HAP-1 (cell line): ENCODE results near the gene PLA2G2A.
A peak's percentile ranks its signal among the peaks of the same experiment; 100 is the strongest.

Experiments
- DNase-seq, 2 experiments: peaks; one replicate each; pipeline ENCODE4 v3.0.0-alpha.2; 2016 to 2020; ENCODE audit warnings: low spot score in 2 of 2
- H3K27me3 ChIP-seq: fragments of 250-450 bp; sonication (Bioruptor Pico); 2 replicates; pipeline ENCODE4 v1.5.1; 2020; ENCODE audit warnings: low read depth, mild to moderate bottlenecking, moderate library complexity
- H3K36me3 ChIP-seq: fragments of 250-450 bp; sonication (Bioruptor Pico); replicated peaks from 2 replicates; pipeline ENCODE4 v1.5.1; 2020; ENCODE audit warnings: mild to moderate bottlenecking
- H3K4me1 ChIP-seq: fragments of 250-450 bp; sonication (Bioruptor Pico); 2 replicates; pipeline ENCODE4 v1.5.1; 2020; ENCODE audit warnings: mild to moderate bottlenecking
- H3K4me3 ChIP-seq: fragments of 250-450 bp; sonication (Bioruptor Pico); 2 replicates; pipeline ENCODE4 v1.5.1; 2020; ENCODE audit warnings: mild to moderate bottlenecking, moderate library complexity
- H3K9me3 ChIP-seq: fragments of 250-450 bp; sonication (Bioruptor Pico); 2 replicates; pipeline ENCODE4 v1.5.1; 2020; ENCODE audit warnings: mild to moderate bottlenecking, moderate library complexity
- in situ Hi-C: fragments of 300-500 bp; cut with MboI; formaldehyde crosslinking; loops from 3 replicates; pipeline ENCODE4 v1.14.3; 2020; ENCODE audit warnings: low sequenced_read_pairs, inconsistent platforms, mixed read lengths

Gene PLA2G2A

DNA sequence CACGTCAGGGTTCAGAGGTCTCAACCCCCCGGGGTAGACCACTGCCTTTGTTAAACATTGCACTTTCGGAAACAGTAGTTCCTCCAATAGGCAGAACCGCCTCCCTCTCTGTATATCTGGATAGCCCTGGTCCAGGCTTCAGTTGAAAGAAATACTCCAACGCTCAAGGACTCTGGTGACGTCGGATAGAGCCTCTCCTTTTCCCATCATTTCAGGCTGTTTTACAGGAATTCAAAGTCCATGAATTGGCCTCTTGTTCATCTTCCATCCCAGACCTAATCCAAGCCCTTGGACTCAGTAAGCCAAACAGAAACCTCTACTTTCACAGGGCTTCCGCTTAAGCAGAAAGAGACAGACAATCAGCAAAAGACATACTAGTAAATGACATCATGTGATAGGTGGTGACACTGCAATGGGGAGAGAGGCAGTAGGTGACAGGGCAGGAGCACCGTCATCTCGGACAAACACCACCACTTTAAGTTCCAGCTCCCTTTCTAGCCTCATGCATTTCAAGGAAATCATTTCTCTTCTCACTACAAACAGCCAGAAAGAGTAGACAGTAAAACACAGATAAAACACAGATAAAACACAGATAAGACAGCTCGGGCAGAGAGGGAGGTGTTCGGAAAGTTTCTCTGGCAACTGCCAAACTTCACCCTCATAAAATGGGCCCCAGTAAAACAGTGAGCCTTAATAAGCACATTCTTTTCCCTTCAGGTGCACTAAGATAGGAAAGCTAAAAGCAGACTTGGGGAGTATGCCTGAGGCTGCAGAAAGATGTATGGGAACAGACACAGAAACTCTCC lies 2.3 kb upstream of the PLA2G2A start:
- no peaks in the 10 kb centered on the region for H3K36me3 ChIP-seq
- H3K4me1 ChIP-seq, result no peaks in the 10 kb centered on the region
- H3K9me3 ChIP-seq, result no peaks in the 10 kb centered on the region
- no peak for DNase-seq
- H3K4me3 ChIP-seq, result no peak overlapping the region
- H3K27me3 ChIP-seq, result peaks cover 13% of the 10 kb centered on the region
- in situ Hi-C loops, result no loop called here

DNA sequence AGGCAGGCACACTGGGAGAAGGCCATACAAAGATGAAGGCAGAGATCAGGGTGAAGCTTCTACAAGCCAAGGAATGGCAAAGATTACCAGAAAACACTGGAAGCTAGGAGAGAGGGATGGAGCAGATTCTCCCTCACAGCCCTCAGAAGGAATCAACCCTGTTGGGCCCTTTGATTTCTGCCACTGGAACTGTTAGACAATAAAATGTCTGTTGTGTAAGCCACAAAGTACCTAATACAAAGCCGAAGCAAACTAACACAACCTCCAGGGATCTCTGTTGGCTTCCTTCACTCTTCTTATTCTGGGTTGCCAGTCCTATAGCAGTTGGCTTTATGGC lies 1.7 kb upstream of the PLA2G2A start:
- H3K4me1 ChIP-seq, result no peaks in the 10 kb centered on the region
- no peaks in the 10 kb centered on the region for H3K36me3 ChIP-seq
- in situ Hi-C loops, result no loop called here
- DNase-seq, result no peak
- H3K9me3 ChIP-seq, result no peaks in the 10 kb centered on the region
- H3K4me3 ChIP-seq, result no peak overlapping the region
- peaks cover 13% of the 10 kb centered on the region for H3K27me3 ChIP-seq

DNA sequence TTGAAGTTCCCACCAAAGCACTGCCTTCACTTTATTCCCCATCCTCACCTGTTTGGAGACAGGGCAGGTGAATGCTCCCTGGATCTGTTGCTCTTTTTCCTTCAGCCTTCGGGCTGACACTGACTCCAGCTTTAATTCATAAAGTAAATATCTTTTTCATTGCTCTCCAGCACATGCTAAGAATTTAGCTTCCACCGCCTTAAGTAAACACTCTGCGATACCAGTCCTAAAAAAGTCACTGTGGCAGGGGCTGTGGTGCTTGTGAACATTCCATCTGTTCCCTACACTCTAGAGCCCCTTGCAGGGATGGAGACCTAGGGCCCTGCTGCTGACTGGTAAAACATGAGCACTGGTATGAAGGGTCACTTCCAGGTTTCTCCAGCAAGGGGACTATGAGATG lies 896 bp upstream of the PLA2G2A start:
- DNase-seq, result no peak
- in situ Hi-C loops, result no loop called here

DNA sequence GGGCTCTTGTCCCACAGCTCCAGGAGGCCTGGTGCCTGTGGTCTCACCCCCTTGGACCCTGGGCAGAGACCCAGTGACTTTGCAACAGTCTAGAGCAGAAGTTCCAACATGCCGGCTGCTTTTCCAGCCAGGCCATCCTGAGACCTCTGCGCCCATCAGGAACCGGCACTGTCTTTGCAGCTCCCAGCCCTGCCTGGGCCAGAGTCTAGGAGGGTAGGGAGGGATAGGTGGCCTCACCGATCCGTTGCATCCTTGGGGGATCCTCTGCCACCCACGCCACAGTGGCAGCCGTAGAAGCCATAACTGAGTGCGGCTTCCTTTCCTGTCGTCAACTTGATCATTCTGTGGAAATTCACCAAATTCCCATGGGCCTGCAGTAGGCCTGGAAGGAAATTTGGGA lies 1.3 kb downstream of the PLA2G2A start:
- H3K36me3 ChIP-seq, result no peaks in the 10 kb centered on the region
- H3K4me1 ChIP-seq, result no peaks in the 10 kb centered on the region
- peaks cover 10% of the 10 kb centered on the region for H3K27me3 ChIP-seq
- in situ Hi-C loops, result no loop called here
- no peak for DNase-seq
- no peaks in the 10 kb centered on the region for H3K9me3 ChIP-seq
- no peak overlapping the region for H3K4me3 ChIP-seq

More for the DNA sequence above, 896 bp upstream of the PLA2G2A start:
- Histone ChIP-seq H3K9me3 (no peaks in the 10 kb centered on the region), H3K27me3 (peaks cover 13% of the 10 kb centered on the region), H3K4me1 (no peaks in the 10 kb centered on the region), H3K4me3 (no peak overlapping the region), H3K36me3 (no peaks in the 10 kb centered on the region)

DNA sequence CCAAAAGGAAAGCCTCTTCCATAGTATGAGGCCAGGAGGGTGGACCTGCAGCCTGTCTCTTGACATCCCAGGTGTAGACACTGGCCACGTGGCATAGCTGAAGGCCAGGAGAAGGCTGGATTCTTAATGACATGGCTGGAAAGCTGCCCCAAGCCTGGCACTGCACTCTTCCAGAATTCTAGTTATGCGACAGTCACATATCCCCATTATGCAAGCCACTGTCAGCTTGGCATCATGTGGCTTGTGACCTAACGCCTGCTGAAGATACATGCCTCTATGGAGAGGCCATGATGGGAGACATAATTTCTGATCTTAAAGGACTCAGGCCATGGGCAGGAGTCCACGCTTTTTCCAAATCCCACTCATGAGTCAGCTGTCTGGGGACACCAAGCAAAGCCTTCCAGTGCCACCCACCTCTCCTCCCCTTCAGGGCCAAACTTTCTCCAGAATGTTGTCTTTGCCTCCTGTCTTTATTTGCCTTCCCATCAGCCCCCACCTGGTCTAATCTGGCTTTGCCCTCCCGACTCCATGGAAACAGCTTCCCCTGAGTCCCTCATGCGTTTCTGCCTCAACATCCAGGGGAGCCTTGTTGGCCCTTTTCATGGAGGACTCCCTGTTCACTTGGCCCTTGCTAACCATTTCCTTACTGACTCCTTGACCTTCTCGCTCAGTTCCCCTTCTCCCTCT lies 3.0 kb downstream of the PLA2G2A start:
- Histone ChIP-seq H3K27me3 (peaks cover 9% of the 10 kb centered on the region), H3K9me3 (no peaks in the 10 kb centered on the region), H3K4me1 (no peaks in the 10 kb centered on the region), H3K36me3 (no peaks in the 10 kb centered on the region), H3K4me3 (no peak overlapping the region)
- in situ Hi-C loops, result no loop called here
- no peak for DNase-seq

DNA sequence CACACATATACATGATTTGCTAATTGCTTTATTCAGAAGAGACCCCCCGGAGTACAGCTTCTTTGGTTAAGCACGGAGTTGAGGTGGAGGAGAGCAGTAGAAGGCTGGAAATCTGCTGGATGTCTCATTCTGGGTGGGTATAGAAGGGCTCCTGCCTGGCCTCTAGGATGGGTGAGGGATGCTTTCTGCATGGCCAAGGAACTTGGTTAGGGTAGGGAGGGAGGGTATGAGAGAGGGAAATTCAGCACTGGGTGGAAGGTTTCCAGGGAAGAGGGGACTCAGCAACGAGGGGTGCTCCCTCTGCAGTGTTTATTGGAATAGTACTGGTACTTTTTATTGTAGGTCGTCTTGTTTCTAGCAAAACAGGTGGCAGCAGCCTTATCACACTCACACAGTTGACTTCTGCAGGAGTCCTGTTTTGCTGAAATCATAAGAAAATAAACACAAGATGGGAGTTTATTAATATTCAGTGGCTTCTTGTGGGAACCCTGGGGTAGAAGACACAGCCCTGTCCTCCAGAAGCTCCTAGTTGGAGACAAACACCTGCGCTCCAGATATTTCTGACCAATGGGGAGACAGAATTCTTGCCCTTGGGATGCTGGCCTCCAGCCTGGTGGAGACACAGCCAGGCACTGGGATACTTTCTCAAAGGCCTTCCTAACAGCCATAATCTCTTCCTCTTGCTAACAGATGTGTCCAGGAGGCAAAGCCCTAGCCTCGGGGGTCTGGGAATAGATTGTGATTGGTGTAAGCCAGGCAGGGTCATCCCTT lies 3.8 kb downstream of the PLA2G2A start:
- Histone ChIP-seq H3K4me1 (no peaks in the 10 kb centered on the region), H3K4me3 (no peak overlapping the region), H3K9me3 (no peaks in the 10 kb centered on the region), H3K36me3 (no peaks in the 10 kb centered on the region), H3K27me3 (peaks cover 1% of the 10 kb centered on the region; the same call in 1 of the 2 replicates)
- DNase-seq, result no peak
- in situ Hi-C loops, result no loop called here

DNA sequence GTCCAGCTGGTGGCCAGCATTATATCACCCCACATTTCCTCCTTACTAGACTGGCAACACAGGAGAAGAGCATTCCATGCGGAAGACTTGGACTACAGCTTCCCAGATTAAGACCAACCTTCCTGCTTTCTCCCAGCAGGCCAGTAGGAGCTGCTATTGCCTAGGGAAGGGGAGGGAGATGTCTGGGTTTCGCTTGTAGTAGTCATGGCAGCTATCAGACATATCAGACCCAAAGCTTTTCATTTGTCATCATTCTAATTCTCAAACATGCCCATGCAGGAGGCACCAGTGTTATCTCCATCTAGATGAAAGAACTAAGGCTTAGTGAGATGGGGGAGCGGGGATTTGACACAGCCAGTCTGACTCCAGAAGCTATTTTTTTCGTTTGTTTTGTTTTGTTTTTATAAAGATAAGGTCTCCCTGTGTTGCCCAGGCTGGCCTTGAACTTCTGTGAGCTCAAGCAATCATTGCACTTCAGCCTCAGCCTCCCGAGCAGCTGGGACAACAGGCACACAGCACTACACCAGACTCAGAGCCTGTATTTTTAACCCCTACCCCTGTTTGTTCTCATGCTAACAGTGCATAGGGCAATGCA lies 4.5 kb downstream of the PLA2G2A start:
- no peaks in the 10 kb centered on the region for H3K9me3 ChIP-seq
- in situ Hi-C loops, result no loop called here
- H3K4me1 ChIP-seq, result no peaks in the 10 kb centered on the region
- no peaks in the 10 kb centered on the region; the same call in 1 of the 2 replicates for H3K27me3 ChIP-seq
- no peaks in the 10 kb centered on the region for H3K36me3 ChIP-seq
- no peak overlapping the region for H3K4me3 ChIP-seq
- DNase-seq, result peak; percentile 37 to 55

DNA sequence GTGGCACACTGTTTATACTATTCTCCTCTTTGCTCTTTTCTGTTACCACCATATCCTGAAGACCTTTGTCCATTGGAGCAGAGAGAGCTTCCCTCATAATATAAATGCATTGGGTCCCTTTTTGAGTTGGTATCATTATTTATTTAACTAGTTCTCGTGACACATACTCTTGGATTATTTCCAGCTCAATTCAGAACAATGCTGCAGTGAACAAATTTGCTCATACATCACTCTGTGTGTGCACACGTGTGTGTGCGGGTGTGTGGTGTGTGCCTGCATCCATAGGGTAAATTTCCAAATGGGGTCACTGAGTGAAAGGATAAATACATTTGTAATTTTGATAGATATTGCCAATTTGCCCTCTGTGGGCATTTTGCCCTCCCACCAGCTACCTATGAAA lies 5.8 kb downstream of the PLA2G2A start:
- Histone ChIP-seq H3K36me3 (no peaks in the 10 kb centered on the region), H3K27me3 (no peaks in the 10 kb centered on the region; the same call in 1 of the 2 replicates), H3K4me1 (no peaks in the 10 kb centered on the region), H3K9me3 (no peaks in the 10 kb centered on the region), H3K4me3 (no peak overlapping the region)
- no peak for DNase-seq
- in situ Hi-C loops, result no loop called here

DNA sequence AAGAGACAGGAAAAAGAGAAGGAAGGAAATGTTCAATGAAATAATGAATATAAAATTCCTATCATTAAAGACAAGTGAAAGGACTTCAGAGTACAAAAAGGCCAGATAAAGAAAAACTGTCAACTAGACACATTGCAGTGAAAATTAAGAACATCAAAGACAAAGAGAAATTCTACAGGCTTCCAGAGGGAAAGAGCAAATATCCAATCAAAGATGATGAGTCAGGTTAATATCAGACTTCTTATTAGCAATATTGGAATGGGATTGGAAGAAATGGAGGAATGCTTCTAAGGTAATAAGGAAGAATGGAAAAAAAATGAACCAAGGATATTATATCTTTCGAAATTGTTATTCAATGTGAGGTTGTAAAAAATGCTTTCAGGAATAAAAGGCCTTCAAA lies 7.8 kb downstream of the PLA2G2A start:
- Histone ChIP-seq H3K9me3 (no peaks in the 10 kb centered on the region), H3K36me3 (no peaks in the 10 kb centered on the region), H3K27me3 (no peaks in the 10 kb centered on the region; the same call in 1 of the 2 replicates), H3K4me1 (no peaks in the 10 kb centered on the region), H3K4me3 (no peak overlapping the region)
- in situ Hi-C loops, result no loop called here
- DNase-seq, result no peak

DNA sequence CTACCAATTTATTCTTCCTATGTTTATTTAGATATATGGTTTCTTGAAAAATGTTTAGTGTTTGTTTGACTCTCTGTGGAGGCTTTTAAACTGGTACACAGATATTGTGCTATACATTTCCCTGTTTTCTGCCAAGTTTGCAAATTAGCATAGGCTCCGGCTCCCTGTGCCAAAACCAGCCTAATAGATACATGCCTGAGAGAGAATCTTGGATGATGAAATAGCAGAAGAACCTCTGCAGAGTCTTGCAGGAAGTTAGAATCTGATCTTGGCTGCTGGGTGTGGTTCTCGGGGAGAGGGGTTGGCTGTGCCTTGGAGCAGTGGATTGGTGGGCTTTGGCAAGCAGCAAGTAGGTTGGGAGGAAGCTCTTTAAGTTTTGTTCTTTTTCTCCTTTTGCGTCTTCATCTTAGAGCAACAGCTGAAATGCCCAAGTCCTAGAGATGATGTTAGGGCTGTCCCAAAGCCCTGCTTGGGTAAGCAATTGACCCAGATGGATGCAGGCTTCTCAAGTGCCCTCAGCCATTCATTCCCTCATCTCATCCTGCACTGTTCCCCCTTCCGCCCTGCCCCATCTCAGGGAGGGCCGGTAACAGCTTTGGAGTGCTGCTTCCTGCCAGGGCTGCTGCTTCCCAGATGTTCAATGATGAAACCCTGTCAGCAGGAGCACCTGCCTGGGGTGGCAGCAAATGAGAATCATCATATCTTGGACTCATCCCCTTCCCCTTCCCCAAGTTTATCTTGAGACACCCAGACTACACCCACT lies 9.3 kb downstream of the PLA2G2A start:
- no peaks in the 10 kb centered on the region; the same call in 1 of the 2 replicates for H3K27me3 ChIP-seq
- in situ Hi-C loops, result no loop called here
- DNase-seq, result no peak

DNA sequence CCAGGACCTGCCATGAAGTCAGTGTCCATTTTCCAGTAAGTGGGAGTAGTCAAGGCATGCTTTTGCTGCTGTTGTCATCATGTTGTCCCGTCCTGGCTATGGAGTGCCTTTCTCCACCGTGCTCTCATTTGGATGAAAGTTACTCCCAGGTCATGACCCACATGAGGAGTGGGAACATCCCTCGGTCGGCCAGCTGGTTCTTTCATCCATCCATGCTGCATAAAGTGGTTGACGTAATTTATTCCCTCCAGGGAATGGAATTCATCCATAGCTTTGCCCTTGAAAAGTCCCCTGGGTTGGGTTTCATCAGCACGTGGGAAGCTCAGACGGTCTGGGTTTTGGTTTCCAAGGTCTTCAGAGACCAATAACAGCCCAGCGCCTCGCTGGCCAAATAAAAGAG lies 11.6 kb downstream of the PLA2G2A start:
- Histone ChIP-seq H3K36me3 (no peaks in the 10 kb centered on the region), H3K27me3 (peaks cover 4% of the 10 kb centered on the region), H3K9me3 (no peaks in the 10 kb centered on the region), H3K4me1 (no peaks in the 10 kb centered on the region), H3K4me3 (no peak overlapping the region)
- in situ Hi-C loops, result no loop called here
- no peak for DNase-seq

More for the DNA sequence above, 9.3 kb downstream of the PLA2G2A start:
- Histone ChIP-seq H3K4me1 (no peaks in the 10 kb centered on the region), H3K36me3 (no peaks in the 10 kb centered on the region), H3K4me3 (no peak overlapping the region), H3K9me3 (no peaks in the 10 kb centered on the region)

DNA sequence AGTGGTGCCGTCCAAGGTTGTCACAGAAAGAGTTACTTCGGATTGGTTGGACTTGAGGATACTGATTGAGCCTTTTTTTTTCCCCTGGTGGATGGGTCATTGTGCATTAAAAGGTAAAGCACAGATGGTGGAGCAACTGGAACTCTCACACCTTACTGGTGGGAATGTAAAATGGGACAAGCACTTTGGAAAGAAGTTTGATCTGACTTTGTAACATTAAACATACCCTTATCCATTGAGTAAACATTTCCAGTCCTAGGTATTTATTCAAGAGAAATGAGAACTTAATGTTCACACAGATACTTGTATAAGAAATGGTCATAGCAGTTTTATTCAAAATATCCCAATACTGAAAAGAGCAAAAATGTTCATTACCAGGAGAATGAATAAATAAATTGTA lies 14.9 kb downstream of the PLA2G2A start:
- no peaks in the 10 kb centered on the region for H3K36me3 ChIP-seq
- H3K27me3 ChIP-seq, result peaks cover 4% of the 10 kb centered on the region; the same call in 1 of the 2 replicates
- in situ Hi-C loops, result no loop called here
- no peak overlapping the region for H3K4me3 ChIP-seq
- peaks cover 3% of the 10 kb centered on the region; the same call in 1 of the 2 replicates for H3K4me1 ChIP-seq
- no peak for DNase-seq
- no peaks in the 10 kb centered on the region for H3K9me3 ChIP-seq

DNA sequence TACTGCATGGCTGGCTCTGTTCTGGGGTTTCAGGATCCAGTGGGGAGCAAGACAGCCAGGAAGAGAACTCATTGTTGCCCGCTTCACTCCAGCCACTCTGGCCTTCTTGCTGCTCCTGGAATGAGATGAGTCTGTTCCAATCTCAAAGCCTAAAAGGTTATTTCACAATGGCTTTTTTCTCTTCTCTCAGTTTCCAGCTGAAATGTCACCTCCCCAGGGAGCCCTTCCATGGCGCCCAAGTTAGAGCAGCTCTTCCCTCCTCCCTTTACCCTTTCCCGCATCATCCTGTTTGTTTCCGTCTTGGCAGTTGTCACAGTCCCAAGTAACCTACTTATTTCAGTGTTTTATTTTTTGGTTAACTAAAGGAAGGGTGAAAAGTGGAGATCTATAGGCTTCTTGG lies 15.8 kb downstream of the PLA2G2A start:
- H3K27me3 ChIP-seq, result peaks cover 4% of the 10 kb centered on the region; the same call in 1 of the 2 replicates
- H3K36me3 ChIP-seq, result no peaks in the 10 kb centered on the region
- in situ Hi-C loops, result no loop called here
- no peaks in the 10 kb centered on the region for H3K9me3 ChIP-seq
- no peak for DNase-seq
- H3K4me3 ChIP-seq, result no peak overlapping the region
- H3K4me1 ChIP-seq, result peaks cover 3% of the 10 kb centered on the region; the same call in 1 of the 2 replicates
